Prostate gland (tissue), 2 donors: ENCODE measurements around the gene GRIN2A.

Experiments used
- CTCF ChIP-seq, 4 experiments: fragments of 200-600 bp in 2 of 4; fragments of 450-650 bp in 2 of 4; sonication (generic) in 2 of 4; IDR thresholded peaks; 1 replicate in 3 of 4; 2 replicates in 1 of 4; pipeline ENCODE4 v1.5.1; 2016 to 2019; ENCODE audit warnings: antibody characterized with exemption in 4 of 4, mild to moderate bottlenecking in 2 of 4, moderate library complexity in 2 of 4
- POLR2A ChIP-seq: fragments of 450-650 bp; IDR thresholded peaks from one replicate; pipeline ENCODE4 v1.6.1; 2016; ENCODE audit warnings: antibody characterized with exemption, mild to moderate bottlenecking
- POLR2AphosphoS5 ChIP-seq: sonication (generic); formaldehyde crosslinking; IDR thresholded peaks from one replicate; pipeline ENCODE4 v1.6.1; 2017; ENCODE audit warnings: antibody characterized with exemption

DNA sequence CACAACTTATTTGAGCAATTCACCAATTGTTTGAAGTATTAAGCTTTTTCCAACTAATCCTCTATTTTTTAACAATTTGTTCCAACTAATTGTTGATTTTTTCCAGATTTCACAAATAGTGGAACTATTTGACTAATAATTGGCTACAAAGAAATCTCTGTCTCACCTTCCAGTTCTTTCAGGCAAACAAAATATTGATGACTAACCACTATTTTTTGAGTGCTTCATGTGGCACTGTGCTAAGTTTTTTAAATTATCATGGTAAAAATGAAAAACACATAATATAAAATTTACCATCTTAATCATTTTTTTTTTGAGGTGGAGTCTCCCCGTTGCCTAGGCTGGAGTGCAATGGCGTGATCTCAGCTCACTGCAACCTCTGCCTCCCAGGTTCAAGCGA is 24.6 kb upstream of the GRIN2A start:
- no peak for TF ChIP-seq POLR2AphosphoS5
- no peak for TF ChIP-seq CTCF (IDR thresholded peaks at IDR 0.05)
- TF ChIP-seq POLR2A: no peak
